GM19328 (cell line): ENCODE results near the gene SH3BGRL2.
"Not testable (repeated sequence)": the region's sequence is repeated elsewhere in the genome, so short reads cannot be mapped to it uniquely, and the experiment has no call there.

Experiments used
- ATAC-seq: cut with Tn5 transposase; IDR thresholded peaks from one replicate; pipeline ENCODE4 v1.9.1; 2021; ENCODE audit warnings: mild to moderate bottlenecking, moderate library complexity; ENCODE audit not compliant: unreplicated experiment

SH3BGRL2 gene

DNA sequence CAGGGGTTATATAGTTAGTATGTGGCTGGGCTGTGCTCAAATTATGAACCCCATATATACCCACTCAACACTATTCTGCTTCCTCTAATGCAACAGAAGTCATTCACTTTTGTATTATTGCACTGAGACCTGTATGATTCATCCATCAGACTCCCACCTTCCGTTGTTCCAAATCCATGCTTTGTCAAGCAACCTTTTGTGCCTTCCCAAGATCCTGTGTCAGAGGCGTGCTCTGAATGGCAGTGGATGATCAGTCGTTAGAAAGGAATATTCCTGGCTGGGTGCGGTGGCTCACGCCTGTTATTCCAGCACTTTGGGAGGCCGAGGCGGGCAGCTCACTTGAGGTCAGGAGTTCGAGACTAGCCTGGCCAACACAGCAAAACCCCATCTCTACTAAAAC lies 103.2 kb downstream of the SH3BGRL2 start:
- no peak for ATAC-seq

DNA sequence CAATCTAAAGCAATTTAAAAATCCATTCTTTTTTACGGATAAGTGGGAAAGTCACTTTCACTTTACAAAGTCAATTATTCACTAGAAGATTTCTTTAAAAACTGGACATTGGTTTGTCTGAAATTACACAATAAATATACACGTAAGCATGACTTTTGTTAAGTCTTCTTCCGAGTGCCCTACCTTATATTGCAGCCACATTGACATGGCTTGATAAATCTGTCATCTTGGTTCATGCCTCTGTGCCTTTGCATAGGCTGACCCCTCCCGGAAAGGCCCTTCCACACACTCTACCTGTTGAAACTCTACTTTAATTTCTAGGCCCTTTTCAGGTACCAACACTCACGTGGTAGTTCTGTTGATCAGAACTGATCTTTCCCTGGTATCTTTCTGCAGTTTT lies 104.1 kb downstream of the SH3BGRL2 start:
- no peak for ATAC-seq

DNA sequence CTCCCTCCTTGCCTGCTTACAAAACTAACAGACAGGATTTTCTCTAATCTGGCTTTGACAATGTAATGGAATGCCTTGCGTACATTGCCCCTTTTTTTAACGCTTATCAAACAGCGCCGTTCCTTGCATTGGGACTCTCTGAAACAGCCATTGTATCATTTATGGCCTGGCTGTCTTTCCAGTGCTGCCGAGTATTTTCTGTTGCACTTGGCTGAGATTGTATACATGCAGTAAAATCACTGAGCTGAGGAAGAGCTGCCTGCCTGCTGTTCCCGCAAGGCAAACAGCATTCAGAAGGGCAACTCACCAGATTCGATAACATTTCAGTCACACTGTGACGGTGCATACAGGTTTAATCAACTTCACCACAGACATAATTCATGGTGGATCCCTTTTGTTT lies 106.0 kb downstream of the SH3BGRL2 start:
- no peak for ATAC-seq

DNA sequence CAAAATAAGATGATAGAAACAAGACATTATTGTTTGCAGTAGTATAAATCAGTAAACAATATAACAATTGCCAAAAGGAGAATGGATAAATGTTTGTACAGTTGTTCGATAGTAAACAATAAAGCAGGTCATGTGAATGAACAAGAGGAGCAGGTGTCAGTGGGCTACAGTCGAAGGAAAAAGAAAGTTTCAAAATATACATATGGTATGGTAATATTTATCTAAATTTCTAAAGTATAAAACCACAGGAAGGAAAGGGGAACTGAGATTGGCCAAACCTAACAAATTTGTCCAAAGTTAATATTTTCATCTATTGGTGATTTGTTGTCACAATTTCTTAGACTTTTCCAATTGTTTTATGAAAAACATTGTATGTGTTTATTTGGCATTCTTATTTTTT lies 110.9 kb downstream of the SH3BGRL2 start:
- ATAC-seq: no peak

DNA sequence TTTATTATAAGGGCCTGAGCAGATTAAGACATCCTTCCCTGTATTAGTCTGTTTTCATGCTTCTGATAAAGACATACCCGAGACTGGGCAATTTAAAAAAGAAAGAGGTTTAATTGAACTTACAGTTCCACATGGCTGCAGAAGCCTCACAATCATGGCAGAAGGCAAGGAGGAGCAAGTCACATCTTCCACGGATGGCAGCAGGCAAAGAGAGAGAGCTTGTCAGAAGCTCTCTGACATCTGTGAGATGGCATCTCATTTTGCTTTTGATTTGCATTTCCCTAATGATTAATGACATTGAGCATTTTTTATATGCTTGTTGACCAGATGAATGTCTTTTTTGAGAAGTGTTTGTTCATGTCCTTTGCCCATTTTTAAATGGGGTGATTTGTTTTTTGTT lies 114.2 kb downstream of the SH3BGRL2 start:
- not testable (repeated sequence) for ATAC-seq

DNA sequence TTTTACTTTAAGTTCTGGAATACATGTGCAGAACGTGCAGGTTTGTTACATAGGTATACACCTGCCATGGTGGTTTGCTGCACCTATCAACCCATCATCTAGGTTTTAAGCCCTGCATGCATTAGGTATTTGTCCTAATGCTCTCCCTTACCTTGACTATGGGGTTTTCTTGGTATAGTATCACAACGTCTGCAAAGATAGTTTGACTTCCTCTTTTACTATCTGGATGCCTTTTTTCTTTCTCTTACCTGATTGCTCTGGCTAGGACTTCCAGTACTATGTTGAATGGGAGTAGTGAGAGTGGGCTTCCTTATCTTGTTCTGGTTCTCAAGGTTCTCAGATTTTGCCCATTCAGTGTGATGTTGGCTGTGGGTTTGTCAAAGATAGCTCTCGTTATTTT lies 115.2 kb downstream of the SH3BGRL2 start:
- ATAC-seq: not testable (repeated sequence)

DNA sequence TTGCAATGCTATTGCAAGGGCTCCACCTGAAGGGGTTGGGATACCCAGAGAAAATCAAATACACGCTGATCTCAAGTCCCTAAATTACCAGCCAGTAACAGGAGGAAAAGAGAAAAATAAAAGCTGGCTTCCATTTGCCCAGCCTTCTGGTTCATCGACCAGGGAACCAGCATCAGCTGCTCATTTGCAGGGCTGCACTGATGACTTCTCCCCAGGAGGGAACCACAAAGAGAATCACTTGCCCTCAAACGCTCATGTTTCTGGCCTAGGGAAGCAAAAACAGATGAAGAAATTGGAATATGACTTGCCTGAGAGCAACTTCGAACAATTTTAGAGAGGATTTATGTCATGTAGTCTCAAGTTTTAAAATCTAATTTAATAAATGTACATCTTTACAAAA lies 119.7 kb downstream of the SH3BGRL2 start:
- no peak for ATAC-seq
